Hepatocyte (in vitro differentiated cells): Measurements from ENCODE around the gene NUBPL. TPM values are rescaled to one million over a fixed set of nuclear protein-coding genes. Genes with fewer than 3 reads are reported as not detected.
"Not testable (repeated sequence)": the region's sequence is repeated elsewhere in the genome, so short reads cannot be mapped to it uniquely, and the experiment has no call there.

Experiments
- DNase-seq: peaks from one replicate; pipeline ENCODE4 v3.0.0-alpha.2; 2016; ENCODE audit warnings: low spot score
- H2AFZ ChIP-seq: fragments of 200-600 bp; sonication (generic); 2 replicates; pipeline ENCODE4 v1.6.0; 2016; ENCODE audit warnings: antibody characterized with exemption, mild to moderate bottlenecking
- H3K27ac ChIP-seq: fragments of 200-600 bp; sonication (generic); 2 replicates; pipeline ENCODE4 v1.5.1; 2016; ENCODE audit warnings: mild to moderate bottlenecking
- H3K27me3 ChIP-seq: fragments of 200-600 bp; sonication (generic); 2 replicates; pipeline ENCODE4 v1.6.1; 2016
- H3K36me3 ChIP-seq: fragments of 200-600 bp; sonication (generic); replicated peaks from 2 replicates; pipeline ENCODE4 v1.5.1; 2016; ENCODE audit warnings: low read depth; ENCODE audit not compliant: insufficient read depth
- H3K4me1 ChIP-seq: fragments of 200-600 bp; sonication (generic); 2 replicates; pipeline ENCODE4 v1.5.1; 2016; ENCODE audit warnings: mild to moderate bottlenecking, moderate library complexity; ENCODE audit not compliant: insufficient read depth
- H3K4me2 ChIP-seq: fragments of 200-600 bp; sonication (generic); 2 replicates; pipeline ENCODE4 v1.6.0; 2016
- H3K4me3 ChIP-seq: fragments of 200-600 bp; sonication (generic); 2 replicates; pipeline ENCODE4 v1.5.1; 2016; ENCODE audit warnings: mild to moderate bottlenecking
- H3K79me2 ChIP-seq: fragments of 200-600 bp; sonication (generic); 2 replicates; pipeline ENCODE4 v1.6.0; 2017; ENCODE audit warnings: mild to moderate bottlenecking
- H3K9me2 ChIP-seq: fragments of 200-600 bp; sonication (generic); replicated peaks from 2 replicates; pipeline ENCODE4 v1.6.0; 2017; ENCODE audit warnings: mild to moderate bottlenecking; ENCODE audit not compliant: insufficient read depth
- H3K9me3 ChIP-seq: fragments of 200-600 bp; sonication (generic); 2 replicates; pipeline ENCODE4 v1.5.1; 2016; ENCODE audit warnings: low read depth, mild to moderate bottlenecking
- H4K20me1 ChIP-seq: fragments of 200-600 bp; sonication (generic); 2 replicates; pipeline ENCODE4 v1.6.0; 2016; ENCODE audit warnings: mild to moderate bottlenecking; ENCODE audit not compliant: insufficient read depth, poor library complexity, severe bottlenecking
- CTCF ChIP-seq: fragments of 200-600 bp; sonication (generic); IDR thresholded peaks from 2 replicates; pipeline ENCODE4 v1.5.1; 2016; ENCODE audit warnings: antibody characterized with exemption, mild to moderate bottlenecking; ENCODE audit not compliant: poor library complexity
- EZH2 ChIP-seq: fragments of 200-600 bp; sonication (generic); IDR thresholded peaks from 2 replicates; pipeline ENCODE4 v1.6.1; 2016; ENCODE audit warnings: antibody characterized with exemption, mild to moderate bottlenecking, borderline replicate concordance
- EZH2phosphoT487 ChIP-seq: fragments of 200-600 bp; sonication (generic); IDR thresholded peaks from one replicate; pipeline ENCODE4 v1.6.1; 2018; ENCODE audit warnings: antibody characterized with exemption, mild to moderate bottlenecking, low read depth, moderate library complexity; ENCODE audit not compliant: unreplicated experiment, severe bottlenecking
- WGBS: methylation state at CpG from one replicate; pipeline ENCODE4 v1.1.6; 2016; ENCODE audit warnings: low lambda C conversion rate; ENCODE audit errors: missing lambda C conversion rate; 5-methylcytosine and 5-hydroxymethylcytosine counted together
- polyA plus RNA-seq: library from polyadenylated mRNA; unstranded; fragments of >200 nt; fragmentation: Nextera tagmentation; extraction: Ambion mirVana; gene quantifications from 2 replicates; pipeline ENCODE4 v1.2.1, GENCODE V29; 2016
- total RNA-seq: library from RNA; depleted of rRNA; stranded (reverse); fragments of >200 nt; gene quantifications from 2 replicates; pipeline ENCODE4 v1.2.3, GENCODE V29; 2014

NUBPL gene
- total and polyA plus RNA-seq, 2 experiments from 2014 or later: 7.4 to 14.8 TPM

DNA sequence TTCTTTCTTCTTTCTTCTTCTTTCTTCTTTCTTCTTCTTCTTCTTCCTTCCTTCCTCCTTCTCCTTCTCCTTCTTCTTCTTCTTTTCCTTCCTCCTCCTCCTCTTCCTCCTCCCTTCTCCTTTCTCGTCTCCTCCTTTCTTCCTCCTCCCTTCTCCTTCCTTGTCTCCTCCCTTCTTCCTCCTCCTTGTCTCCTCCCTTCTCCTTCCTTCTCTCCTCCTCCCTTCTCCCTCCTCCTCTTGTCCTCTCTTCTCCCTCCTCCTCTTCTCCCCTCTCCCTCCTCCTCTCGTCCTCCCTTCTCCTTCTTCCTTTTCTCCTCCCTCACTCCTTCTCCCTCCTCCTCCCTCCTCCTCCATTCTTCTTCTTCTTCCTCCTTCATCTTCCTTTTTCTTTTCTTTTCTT, 44.5 kb downstream of the NUBPL start:
- no peak for DNase-seq
- Histone ChIP-seq H3K9me3 (no peaks in the 10 kb centered on the region), H3K9me2 (no peaks in the 10 kb centered on the region), H3K4me3 (no peak overlapping the region), H3K36me3 (no peaks in the 10 kb centered on the region), H3K79me2 (no peaks in the 10 kb centered on the region), H2AFZ (no peak overlapping the region), H3K4me1 (no peaks in the 10 kb centered on the region), H3K27me3 (no peaks in the 10 kb centered on the region), H3K4me2 (no peak overlapping the region), H4K20me1 (no peaks in the 10 kb centered on the region), H3K27ac (no peak overlapping the region)
- WGBS: 72% methylated on average over 2 of the region's 2 CpGs
- TF ChIP-seq EZH2phosphoT487 (no peak), EZH2 (no peak)

DNA sequence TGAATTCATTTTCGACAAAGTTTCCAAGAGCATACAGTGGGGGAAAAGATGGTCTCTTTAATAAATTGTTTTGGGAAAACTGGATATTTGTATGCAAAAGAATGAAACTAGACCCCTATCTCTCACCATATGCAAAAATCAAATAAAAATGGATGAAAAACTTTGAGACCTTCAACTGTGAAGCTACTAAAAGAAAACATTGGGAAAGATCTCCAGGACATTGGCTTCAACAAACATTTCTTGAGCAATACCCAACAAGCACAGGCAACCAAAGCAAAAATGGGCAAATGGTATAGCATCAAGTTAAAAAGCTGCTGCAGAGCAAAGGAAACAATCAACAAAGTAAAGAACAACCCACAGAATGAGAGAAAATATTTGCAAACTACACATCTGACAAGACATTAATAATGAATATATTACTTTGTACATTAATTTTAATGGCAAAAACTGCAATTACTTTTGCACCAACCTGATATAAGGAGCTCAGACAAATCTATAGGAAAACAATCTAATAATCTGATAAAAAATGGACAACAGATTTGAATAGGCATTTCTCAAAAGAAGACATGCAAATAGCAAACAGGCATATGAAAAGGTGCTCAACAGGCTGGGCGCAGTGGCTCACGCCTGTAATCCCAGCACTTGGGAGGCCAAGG, 50.7 kb downstream of the NUBPL start:
- Histone ChIP-seq H3K9me2 (no peaks in the 10 kb centered on the region), H3K79me2 (no peaks in the 10 kb centered on the region), H3K36me3 (no peaks in the 10 kb centered on the region), H3K4me3 (no peak overlapping the region), H3K4me1 (no peaks in the 10 kb centered on the region), H3K4me2 (no peak overlapping the region), H4K20me1 (no peaks in the 10 kb centered on the region), H3K27ac (no peak overlapping the region), H2AFZ (no peak overlapping the region), H3K9me3 (no peaks in the 10 kb centered on the region), H3K27me3 (no peaks in the 10 kb centered on the region)
- WGBS: 97% methylated on average over 3 of the region's 3 CpGs
- TF ChIP-seq EZH2phosphoT487: no peak
- no peak for TF ChIP-seq EZH2
- TF ChIP-seq CTCF: no peak
- DNase-seq: no peak

DNA sequence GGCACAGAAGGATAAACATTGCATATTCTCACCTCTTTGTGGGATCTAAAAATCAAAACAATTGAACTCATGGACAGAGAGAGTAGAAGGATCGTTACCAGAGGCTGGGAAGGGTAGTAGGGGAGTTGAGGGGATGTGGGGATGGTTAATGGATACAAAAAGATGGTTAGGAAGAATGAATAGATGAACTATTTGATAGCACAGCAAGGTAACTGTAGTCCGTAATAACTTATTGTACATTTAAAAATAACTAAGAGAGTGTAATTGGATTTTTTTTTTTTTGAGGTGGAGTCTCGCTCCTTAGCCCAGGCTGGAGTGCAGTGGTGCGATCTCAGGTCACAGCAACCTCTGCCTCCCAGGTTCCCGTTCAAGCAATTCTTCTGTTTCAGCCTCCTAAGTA, 52.0 kb downstream of the NUBPL start:
- Histone ChIP-seq H3K36me3 (no peaks in the 10 kb centered on the region), H3K4me2 (no peak overlapping the region), H2AFZ (no peak overlapping the region), H3K4me3 (no peak overlapping the region), H3K79me2 (no peaks in the 10 kb centered on the region), H3K9me2 (no peaks in the 10 kb centered on the region), H3K27me3 (no peaks in the 10 kb centered on the region), H3K27ac (no peak overlapping the region), H3K9me3 (no peaks in the 10 kb centered on the region), H3K4me1 (no peaks in the 10 kb centered on the region), H4K20me1 (no peaks in the 10 kb centered on the region)
- WGBS: 95% methylated on average over 5 of the region's 5 CpGs
- no peak for TF ChIP-seq EZH2
- DNase-seq: no peak

DNA sequence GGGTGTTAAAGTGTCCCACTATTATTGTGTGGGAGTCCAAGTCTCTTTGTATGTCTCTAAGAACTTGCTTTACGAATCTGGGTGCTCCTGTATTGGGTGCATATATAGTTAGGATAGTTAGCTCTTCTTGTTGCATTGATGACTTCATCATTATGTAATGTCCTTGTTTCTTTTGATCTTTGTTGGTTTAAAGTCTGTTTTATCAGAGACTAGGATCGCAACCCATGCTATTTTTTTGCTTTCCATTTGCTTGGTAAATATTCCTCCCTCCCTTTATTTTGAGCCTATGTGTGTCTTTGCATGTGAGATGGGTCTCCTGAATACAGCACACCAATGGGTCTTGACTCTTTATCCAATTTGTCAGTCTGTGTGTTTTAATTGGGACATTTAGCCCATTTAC, 57.7 kb downstream of the NUBPL start:
- H3K4me3 ChIP-seq, H3K9me3 ChIP-seq, H4K20me1 ChIP-seq, H3K27me3 ChIP-seq, DNase-seq, H3K4me2 ChIP-seq, H3K9me2 ChIP-seq, H3K27ac ChIP-seq, H2AFZ ChIP-seq, H3K79me2 ChIP-seq, H3K4me1 ChIP-seq, H3K36me3 ChIP-seq: not testable (repeated sequence)
- 84% methylated on average over 2 of the region's 2 CpGs for whole genome bisulfite sequencing

DNA sequence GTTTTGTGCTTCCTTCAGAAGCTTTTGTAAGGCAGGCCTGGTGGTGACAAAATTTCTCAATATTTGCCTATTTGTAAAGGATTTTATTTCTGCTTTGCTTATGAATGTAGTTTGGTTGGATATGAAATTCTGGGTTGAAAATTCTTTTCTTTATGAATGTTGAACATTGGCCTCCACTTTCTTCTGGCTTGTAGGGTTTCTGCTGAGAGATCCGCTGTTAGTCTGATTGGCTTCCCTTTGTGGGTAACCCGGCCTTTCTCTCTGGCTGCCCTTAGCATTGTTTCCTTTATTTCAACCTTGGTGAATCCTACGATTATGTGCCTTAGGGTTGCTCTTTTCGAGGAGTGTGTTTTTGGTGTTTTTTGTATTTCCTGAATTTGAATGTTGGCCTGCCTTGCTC, 58.2 kb downstream of the NUBPL start:
- H3K4me1 ChIP-seq: no peaks in the 10 kb centered on the region
- no peak overlapping the region for H3K4me2 ChIP-seq
- no peak overlapping the region for H3K27ac ChIP-seq
- no peak for DNase-seq
- no peak overlapping the region for H2AFZ ChIP-seq
- no peaks in the 10 kb centered on the region for H3K9me2 ChIP-seq
- H4K20me1 ChIP-seq: no peaks in the 10 kb centered on the region
- no peaks in the 10 kb centered on the region for H3K36me3 ChIP-seq
- no peaks in the 10 kb centered on the region for H3K27me3 ChIP-seq
- H3K9me3 ChIP-seq: no peaks in the 10 kb centered on the region
- TF ChIP-seq EZH2phosphoT487 (no peak), CTCF (no peak), EZH2 (no peak)
- no peak overlapping the region for H3K4me3 ChIP-seq
- 94% methylated on average over 4 of the region's 4 CpGs for WGBS
- H3K79me2 ChIP-seq: no peaks in the 10 kb centered on the region

GRCh38 chr14:31620898-31621297, 59.7 kb downstream of the NUBPL start:
- H3K27me3 ChIP-seq, H2AFZ ChIP-seq, H4K20me1 ChIP-seq, H3K4me3 ChIP-seq, H3K4me2 ChIP-seq, H3K9me3 ChIP-seq, H3K27ac ChIP-seq, H3K4me1 ChIP-seq, H3K36me3 ChIP-seq, H3K9me2 ChIP-seq, DNase-seq, H3K79me2 ChIP-seq: not testable (repeated sequence)
- WGBS: 88% methylated on average over 10 of the region's 10 CpGs
